KMS-11 (cell line): ENCODE data around the gene TAS2R1.

Source experiments
- H2AFZ ChIP-seq: fragments of 200-600 bp; sonication (generic); 2 replicates; pipeline ENCODE4 v1.6.1; 2016; ENCODE audit warnings: antibody characterized with exemption, mixed run types, low read depth
- H3K27ac ChIP-seq: fragments of 200-600 bp; sonication (generic); 2 replicates; pipeline ENCODE4 v1.6.1; 2016; ENCODE audit warnings: mild to moderate bottlenecking, mixed run types
- H3K27me3 ChIP-seq: fragments of 200-600 bp; sonication (generic); 2 replicates; pipeline ENCODE4 v1.6.1; 2017; ENCODE audit warnings: mild to moderate bottlenecking, low read depth, mixed run types, moderate library complexity; ENCODE audit not compliant: insufficient read depth
- H3K36me3 ChIP-seq: fragments of 200-600 bp; sonication (generic); 2 replicates; pipeline ENCODE4 v1.6.1; 2017; ENCODE audit warnings: mild to moderate bottlenecking, mixed run types; ENCODE audit not compliant: insufficient read depth
- H3K4me1 ChIP-seq: fragments of 200-600 bp; sonication (generic); 2 replicates; pipeline ENCODE4 v1.6.1; 2016; ENCODE audit warnings: mild to moderate bottlenecking, low read depth, mixed run types; ENCODE audit not compliant: poor library complexity, severe bottlenecking
- H3K4me2 ChIP-seq: fragments of 200-600 bp; sonication (generic); 2 replicates; pipeline ENCODE4 v1.7.0; 2016; ENCODE audit warnings: mild to moderate bottlenecking, mixed run types
- H3K4me3 ChIP-seq: fragments of 200-600 bp; sonication (generic); IDR thresholded peaks from 2 replicates; pipeline ENCODE4 v1.6.1; 2017; ENCODE audit warnings: low read depth, low read length, mixed read lengths; ENCODE audit not compliant: insufficient read depth
- H3K79me2 ChIP-seq: fragments of 200-600 bp; sonication (generic); 2 replicates; pipeline ENCODE4 v1.6.1; 2016; ENCODE audit warnings: low read depth, mixed run types; ENCODE audit not compliant: insufficient read depth
- H3K9ac ChIP-seq: fragments of 200-600 bp; sonication (generic); 2 replicates; pipeline ENCODE4 v1.6.1; 2016; ENCODE audit warnings: mild to moderate bottlenecking, mixed run types
- H4K20me1 ChIP-seq: fragments of 200-600 bp; sonication (generic); 2 replicates; pipeline ENCODE4 v1.6.1; 2016; ENCODE audit warnings: mild to moderate bottlenecking, mixed run types; ENCODE audit not compliant: insufficient read depth
- TF ChIP-seq, protein P1 (sequence below): fragments of 200-600 bp; sonication (generic); conservative IDR thresholded peaks from 2 replicates; pipeline ENCODE4 v1.6.1; 2017; ENCODE audit warnings: low read depth, mild to moderate bottlenecking, antibody characterized with exemption, low read length, moderate library complexity, mixed read lengths

The TAS2R1 gene

DNA sequence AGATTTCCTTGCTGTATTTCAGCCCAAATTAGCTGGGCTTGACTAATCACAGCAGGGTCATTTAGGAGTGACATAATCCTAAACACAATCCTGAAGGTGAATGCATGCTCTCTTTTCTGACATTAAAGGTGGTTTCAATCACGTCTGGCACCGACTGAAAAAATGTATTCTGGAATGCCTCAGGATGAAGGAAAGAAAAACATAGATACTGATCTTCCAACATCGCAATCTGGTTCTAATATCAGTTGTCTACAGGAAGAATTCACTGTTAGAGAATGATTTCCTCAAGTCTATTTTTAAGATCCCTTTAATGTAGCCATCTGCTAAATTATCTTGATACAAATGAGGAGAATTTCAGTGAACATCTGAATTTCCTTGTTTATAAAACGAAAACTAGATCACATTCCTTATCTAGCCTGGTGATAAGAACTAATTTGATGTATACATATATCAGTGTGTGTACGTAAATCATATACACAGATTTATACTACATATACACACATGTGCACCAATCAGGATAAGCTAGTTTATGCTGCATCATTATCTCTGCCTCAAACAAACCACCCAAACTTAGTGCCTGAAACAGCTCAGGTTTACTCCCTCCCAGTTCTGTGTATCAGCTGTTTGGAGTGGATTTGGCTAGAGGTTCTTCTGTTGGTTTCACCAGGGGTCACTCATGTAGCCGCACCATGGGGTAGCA, 31.3 kb upstream of the TAS2R1 start:
- no peak overlapping the region for H3K27ac ChIP-seq
- no peaks in the 10 kb centered on the region for H3K36me3 ChIP-seq
- H3K4me2 ChIP-seq: no peak overlapping the region
- no peaks in the 10 kb centered on the region for H4K20me1 ChIP-seq
- no peaks in the 10 kb centered on the region for H3K4me1 ChIP-seq
- H3K79me2 ChIP-seq: no peaks in the 10 kb centered on the region
- TF ChIP-seq, protein P1, sequence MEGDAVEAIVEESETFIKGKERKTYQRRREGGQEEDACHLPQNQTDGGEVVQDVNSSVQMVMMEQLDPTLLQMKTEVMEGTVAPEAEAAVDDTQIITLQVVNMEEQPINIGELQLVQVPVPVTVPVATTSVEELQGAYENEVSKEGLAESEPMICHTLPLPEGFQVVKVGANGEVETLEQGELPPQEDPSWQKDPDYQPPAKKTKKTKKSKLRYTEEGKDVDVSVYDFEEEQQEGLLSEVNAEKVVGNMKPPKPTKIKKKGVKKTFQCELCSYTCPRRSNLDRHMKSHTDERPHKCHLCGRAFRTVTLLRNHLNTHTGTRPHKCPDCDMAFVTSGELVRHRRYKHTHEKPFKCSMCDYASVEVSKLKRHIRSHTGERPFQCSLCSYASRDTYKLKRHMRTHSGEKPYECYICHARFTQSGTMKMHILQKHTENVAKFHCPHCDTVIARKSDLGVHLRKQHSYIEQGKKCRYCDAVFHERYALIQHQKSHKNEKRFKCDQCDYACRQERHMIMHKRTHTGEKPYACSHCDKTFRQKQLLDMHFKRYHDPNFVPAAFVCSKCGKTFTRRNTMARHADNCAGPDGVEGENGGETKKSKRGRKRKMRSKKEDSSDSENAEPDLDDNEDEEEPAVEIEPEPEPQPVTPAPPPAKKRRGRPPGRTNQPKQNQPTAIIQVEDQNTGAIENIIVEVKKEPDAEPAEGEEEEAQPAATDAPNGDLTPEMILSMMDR: no peak
- no peaks in the 10 kb centered on the region for H3K27me3 ChIP-seq
- no peak overlapping the region for H3K9ac ChIP-seq
- H2AFZ ChIP-seq: no peak overlapping the region
- H3K4me3 ChIP-seq: no peak overlapping the region

DNA sequence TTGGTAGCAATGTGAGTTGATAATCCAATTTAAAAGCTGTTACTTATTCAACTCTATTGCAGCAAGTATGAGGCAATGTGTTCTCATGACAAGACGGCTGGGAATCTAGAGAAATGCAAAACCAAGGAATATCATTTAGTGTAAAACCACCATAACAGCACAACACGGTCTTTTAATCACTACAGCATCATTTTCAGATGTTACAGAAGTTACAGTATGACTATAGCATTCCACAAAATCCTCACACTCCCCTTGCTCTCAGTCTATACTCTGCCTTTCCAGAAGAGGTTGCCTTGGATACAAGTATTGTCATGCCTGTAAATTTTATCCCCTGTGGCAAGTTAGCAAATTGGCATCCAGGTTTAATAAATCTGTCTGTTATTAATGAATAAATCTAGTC, 28.6 kb upstream of the TAS2R1 start:
- Histone ChIP-seq H3K27me3 (no peaks in the 10 kb centered on the region), H3K4me2 (no peak overlapping the region), H3K27ac (no peak overlapping the region), H3K4me1 (no peaks in the 10 kb centered on the region), H3K79me2 (no peaks in the 10 kb centered on the region), H4K20me1 (no peaks in the 10 kb centered on the region), H3K36me3 (no peaks in the 10 kb centered on the region), H3K4me3 (no peak overlapping the region), H2AFZ (no peak overlapping the region), H3K9ac (no peak overlapping the region)
- TF ChIP-seq, protein P1: no peak

DNA sequence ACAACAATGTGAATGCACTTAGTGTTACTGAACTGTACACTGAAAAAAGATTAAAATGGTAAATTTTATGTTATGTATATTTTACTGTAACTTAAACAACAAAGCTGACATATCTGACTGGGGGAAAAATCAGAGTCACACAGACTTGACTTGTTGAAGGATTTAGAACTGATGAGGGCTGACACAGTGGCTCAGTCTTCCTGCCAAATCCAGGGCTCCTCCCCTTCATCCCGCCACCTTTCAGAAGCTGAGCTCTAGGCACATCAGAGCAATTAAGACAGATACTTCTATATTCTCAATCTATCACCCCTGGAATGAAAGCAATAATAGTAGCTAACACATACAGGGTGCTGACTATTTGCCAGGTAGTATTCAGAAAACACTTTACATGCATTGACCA, 27.7 kb upstream of the TAS2R1 start:
- H2AFZ ChIP-seq: no peak overlapping the region
- H4K20me1 ChIP-seq: no peaks in the 10 kb centered on the region
- H3K27me3 ChIP-seq: no peaks in the 10 kb centered on the region
- H3K27ac ChIP-seq: no peak overlapping the region
- TF ChIP-seq, protein P1: no peak
- no peak overlapping the region for H3K4me2 ChIP-seq
- no peaks in the 10 kb centered on the region for H3K79me2 ChIP-seq
- H3K4me3 ChIP-seq: no peak overlapping the region
- no peaks in the 10 kb centered on the region for H3K36me3 ChIP-seq
- no peak overlapping the region for H3K9ac ChIP-seq
- no peaks in the 10 kb centered on the region for H3K4me1 ChIP-seq

DNA sequence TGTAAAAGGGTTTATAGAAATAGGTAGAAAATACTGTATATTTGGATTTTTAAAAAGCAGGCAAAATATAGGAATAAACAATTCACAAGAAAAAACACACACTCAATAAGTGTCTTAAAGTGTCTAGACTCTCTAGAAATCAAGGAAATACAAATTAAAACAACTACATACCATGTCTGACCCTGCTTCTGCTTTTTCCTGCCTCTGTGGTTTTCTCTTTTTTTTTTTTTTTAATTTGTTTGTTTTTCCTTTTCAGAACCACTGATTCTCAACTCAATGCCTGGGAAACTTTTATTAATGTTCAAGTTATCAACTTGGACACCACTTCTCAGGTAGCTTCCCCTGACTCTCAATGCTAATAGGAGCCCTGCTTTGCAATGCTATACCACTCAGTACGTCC, 25.5 kb upstream of the TAS2R1 start:
- no peaks in the 10 kb centered on the region for H3K79me2 ChIP-seq
- no peak overlapping the region for H3K4me2 ChIP-seq
- H3K4me1 ChIP-seq: no peaks in the 10 kb centered on the region
- H4K20me1 ChIP-seq: no peaks in the 10 kb centered on the region
- no peak overlapping the region for H2AFZ ChIP-seq
- no peaks in the 10 kb centered on the region for H3K36me3 ChIP-seq
- no peak overlapping the region for H3K4me3 ChIP-seq
- H3K27ac ChIP-seq: no peak overlapping the region
- H3K27me3 ChIP-seq: no peaks in the 10 kb centered on the region
- H3K9ac ChIP-seq: no peak overlapping the region
- TF ChIP-seq, protein P1: no peak
